SHP77 (cell line): Measurements from ENCODE around the gene GBP6.
A peak's percentile ranks its signal among the peaks of the same experiment; 100 is the strongest.
"Not testable (repeated sequence)": the region's sequence is repeated elsewhere in the genome, so short reads cannot be mapped to it uniquely, and the experiment has no call there.

Experiments
- DNase-seq, 2 experiments: peaks; one replicate each; lab custom pipeline; 2025; lab: John Stamatoyannopoulos, UW

GBP6 gene

GRCh38 chr1:89363638-89364536 lies at the start of gene GBP6:
Gene GBP6, plus strand, starts transcription at chr1:89364059. Its CDS starts 4,493 bp downstream, at chr1:89368552.
- DNase-seq, result no peak

GRCh38 chr1:89322402-89322801 lies 41.5 kb upstream of the GBP6 start:
- no peak for DNase-seq

GRCh38 chr1:89331890-89332289 lies 32.0 kb upstream of the GBP6 start:
- DNase-seq, result no peak

- no peak for DNase-seq
Observed at GRCh38 chr1:89332461-89332860, 31.4 kb upstream of the GBP6 start.

GRCh38 chr1:89335486-89335885 lies 28.4 kb upstream of the GBP6 start:
- DNase-seq, result no peak

GRCh38 chr1:89337903-89338302 lies 26.0 kb upstream of the GBP6 start:
- DNase-seq, result no peak

GRCh38 chr1:89339039-89339438 lies 24.8 kb upstream of the GBP6 start:
- no peak for DNase-seq

GRCh38 chr1:89345479-89345878 lies 18.4 kb upstream of the GBP6 start:
- DNase-seq, result not testable (repeated sequence)

GRCh38 chr1:89347296-89347695 lies 16.6 kb upstream of the GBP6 start:
- DNase-seq, result no peak

GRCh38 chr1:89350298-89350697 lies 13.6 kb upstream of the GBP6 start:
- no peak for DNase-seq

GRCh38 chr1:89351597-89352311 lies 12.1 kb upstream of the GBP6 start:
- no peak for DNase-seq

GRCh38 chr1:89352421-89352820 lies 11.4 kb upstream of the GBP6 start:
- no peak for DNase-seq

- no peak for DNase-seq
Observed at GRCh38 chr1:89354205-89354604, 9.7 kb upstream of the GBP6 start.

GRCh38 chr1:89355056-89355455 lies 8.8 kb upstream of the GBP6 start:
- DNase-seq, result no peak

GRCh38 chr1:89356658-89357400 lies 7.0 kb upstream of the GBP6 start:
- DNase-seq, result no peak

- peak; percentile 22 to 77 for DNase-seq
Observed at GRCh38 chr1:89358287-89358893, 5.5 kb upstream of the GBP6 start.

GRCh38 chr1:89360716-89361115 lies 3.1 kb upstream of the GBP6 start:
- DNase-seq, result no peak

- DNase-seq, result no peak
Observed at GRCh38 chr1:89361681-89362080, 2.2 kb upstream of the GBP6 start.

GRCh38 chr1:89363196-89363595 lies 663 bp upstream of the GBP6 start:
- no peak for DNase-seq

- DNase-seq, result no peak
Observed at GRCh38 chr1:89364954-89365550, 1.2 kb downstream of the GBP6 start.

GRCh38 chr1:89367221-89367620 lies 3.4 kb downstream of the GBP6 start:
- DNase-seq, result no peak

- DNase-seq, result no peak
Observed at GRCh38 chr1:89369331-89369730, 5.5 kb downstream of the GBP6 start.
